Mucosa of rectum (tissue), 2 donors: Measurements from ENCODE around the gene SLC38A6.

Experiments
- H3K27ac ChIP-seq, 2 donors: one replicate each; pipeline ENCODE4 v1.7.0; 2013; ENCODE audit warnings: inconsistent platforms in 2 of 2, low read depth in 2 of 2, low read length in 2 of 2
- H3K27me3 ChIP-seq, 2 donors: one replicate each; pipeline ENCODE4 v1.7.0; 2013; ENCODE audit warnings: low read length in 2 of 2; ENCODE audit not compliant: control insufficient read depth in 2 of 2, insufficient read depth in 2 of 2
- H3K36me3 ChIP-seq, 2 donors: one replicate each; pipeline ENCODE4 v1.7.0; 2013; ENCODE audit warnings: low read length in 2 of 2; ENCODE audit not compliant: control insufficient read depth in 2 of 2, insufficient read depth in 2 of 2
- H3K4me1 ChIP-seq, 2 donors: one replicate each; pipeline ENCODE4 v1.7.0; 2013; ENCODE audit warnings: low read length in 2 of 2, mild to moderate bottlenecking in 1 of 2; ENCODE audit not compliant: control insufficient read depth in 2 of 2, insufficient read depth in 2 of 2
- H3K4me3 ChIP-seq, 2 donors: one replicate each; pipeline ENCODE4 v1.7.0; 2013; ENCODE audit warnings: low read length in 2 of 2
- H3K9ac ChIP-seq, 2 donors: one replicate each; pipeline ENCODE4 v1.7.0; 2013; ENCODE audit warnings: low read length in 2 of 2, low read depth in 1 of 2, mild to moderate bottlenecking in 1 of 2
- H3K9me3 ChIP-seq, 2 donors: one replicate each; pipeline ENCODE4 v1.7.0; 2013; ENCODE audit warnings: low read length in 2 of 2; ENCODE audit not compliant: control insufficient read depth in 2 of 2
- donor health status: healthy.
- donor health status: Normal muscosa, but diverticular disease.

The SLC38A6 gene

DNA sequence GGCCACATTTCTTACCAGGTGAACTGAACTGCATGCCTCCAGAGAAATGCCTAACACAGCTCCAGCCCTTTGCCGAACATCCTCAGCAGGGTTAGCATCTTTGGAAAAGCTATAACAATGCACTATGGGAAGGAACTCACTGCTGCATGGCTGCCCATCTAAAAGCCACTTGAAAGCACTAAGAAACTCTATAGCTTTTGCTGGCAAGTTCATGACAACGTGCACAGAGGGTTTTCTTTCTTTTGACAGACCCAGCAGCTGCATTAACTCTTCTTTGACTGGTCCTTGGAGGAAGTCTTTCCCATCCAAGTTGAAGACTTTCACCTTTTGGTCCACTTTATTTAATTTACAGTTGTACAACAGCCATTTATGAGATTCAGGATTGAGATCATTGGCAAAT, 5.5 kb upstream of the SLC38A6 start:
- Histone ChIP-seq H3K9ac (no peak overlapping the region), H3K27ac (no peak overlapping the region), H3K4me3 (no peak overlapping the region), H3K36me3 (peaks cover 7 to 10% of the 10 kb centered on the region in 2 donors), H3K27me3 (no peaks in the 10 kb centered on the region), H3K4me1 (peaks cover 6% of the 10 kb centered on the region in 2 donors), H3K9me3 (no peaks in the 10 kb centered on the region)

DNA sequence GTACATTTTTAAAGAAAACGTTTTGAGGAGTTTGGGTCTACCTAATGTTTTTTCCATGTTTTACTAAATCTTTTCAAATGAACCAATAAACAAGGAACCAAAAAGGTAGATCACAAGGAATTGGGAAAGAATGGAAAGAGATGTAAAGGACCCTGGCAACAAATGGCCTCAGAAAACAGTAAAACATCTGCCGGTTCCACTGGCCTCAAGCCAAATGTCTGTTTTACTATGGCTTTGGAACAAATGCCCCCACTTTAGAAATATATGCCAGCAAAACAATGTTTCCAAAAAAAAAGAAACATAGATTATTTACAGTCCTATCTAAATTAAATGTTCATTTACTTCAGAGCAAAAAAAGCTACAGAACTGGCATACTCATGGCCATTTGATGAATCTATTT, 3.2 kb upstream of the SLC38A6 start:
- H3K4me1 ChIP-seq: peaks cover 12 to 13% of the 10 kb centered on the region in 2 donors
- no peak overlapping the region for H3K9ac ChIP-seq
- H3K36me3 ChIP-seq: peaks cover 7 to 10% of the 10 kb centered on the region in 2 donors

DNA sequence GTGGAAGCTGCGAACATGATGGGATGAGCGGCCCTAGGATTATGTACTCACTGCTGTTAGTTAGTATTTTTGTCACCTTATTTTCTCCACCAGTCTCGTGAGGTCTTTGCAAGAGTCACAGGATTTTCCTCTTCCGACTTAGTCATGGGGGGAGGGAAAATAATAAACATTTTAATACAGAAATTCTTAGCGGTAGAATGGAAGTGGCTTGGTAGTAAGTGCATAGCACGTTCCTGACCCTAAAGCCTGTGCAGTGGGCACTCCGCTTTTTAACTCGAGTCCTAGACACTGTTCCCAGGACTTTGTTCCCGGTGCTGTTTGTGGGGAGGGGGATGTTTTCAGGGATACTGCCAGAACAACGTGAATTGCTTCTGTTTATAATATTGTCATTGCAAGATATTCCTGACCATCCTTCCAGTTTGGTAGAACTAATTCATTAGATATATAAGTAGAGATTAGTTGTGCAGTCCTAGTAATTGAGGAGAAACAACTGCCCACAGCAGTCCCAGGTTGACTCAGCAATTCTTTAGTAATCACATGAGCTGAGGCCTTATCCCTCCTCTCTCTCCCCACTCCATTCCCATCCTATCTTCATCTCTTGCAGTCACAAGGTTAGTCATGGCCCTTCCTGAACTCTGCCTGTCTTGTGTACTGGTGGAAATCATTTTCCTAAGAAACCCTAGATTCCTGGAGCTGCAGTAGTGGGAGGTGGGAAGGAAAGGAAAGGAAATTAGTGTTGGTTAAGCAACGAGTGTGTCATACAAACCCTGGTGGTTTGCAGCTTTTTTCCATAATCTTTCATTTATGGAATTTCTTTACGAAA, 799 bp downstream of the SLC38A6 start:
- Histone ChIP-seq H3K9ac (peak overlapping the region; percentile 82 to 88), H3K27me3 (no peaks in the 10 kb centered on the region), H3K27ac (peak overlapping the region in 1 of 2 donors; percentile 84), H3K4me1 (peaks cover 12 to 13% of the 10 kb centered on the region in 2 donors), H3K4me3 (peak overlapping the region; percentile 82 to 98), H3K9me3 (no peaks in the 10 kb centered on the region), H3K36me3 (peaks cover 3 to 5% of the 10 kb centered on the region in 2 donors)

More for the DNA sequence above, 3.2 kb upstream of the SLC38A6 start:
- no peaks in the 10 kb centered on the region for H3K9me3 ChIP-seq
- H3K27me3 ChIP-seq: no peaks in the 10 kb centered on the region
- H3K4me3 ChIP-seq: no peak overlapping the region
- H3K27ac ChIP-seq: no peak overlapping the region

DNA sequence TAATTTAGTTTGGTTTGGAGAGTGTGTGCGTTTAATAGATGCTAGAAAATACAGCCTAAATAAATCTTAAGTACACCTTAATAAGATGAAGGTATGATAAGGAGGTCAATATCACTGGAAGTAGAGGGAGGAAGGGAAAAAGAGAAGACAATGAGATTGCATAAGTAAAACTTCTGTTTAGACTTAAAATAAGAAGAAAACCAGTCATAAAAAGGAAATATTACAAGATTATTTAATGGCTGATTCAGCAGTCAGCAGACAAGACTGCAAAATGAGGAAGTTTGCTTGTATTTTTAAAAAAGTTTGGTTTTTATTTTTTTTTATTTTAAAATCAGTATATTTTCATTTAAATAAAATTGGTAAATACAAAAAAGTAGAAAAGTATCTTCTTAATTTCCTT, 3.2 kb downstream of the SLC38A6 start:
- Histone ChIP-seq H3K27me3 (no peaks in the 10 kb centered on the region), H3K27ac (no peak overlapping the region), H3K36me3 (peaks cover 3 to 5% of the 10 kb centered on the region in 2 donors), H3K4me3 (no peak overlapping the region), H3K9me3 (no peaks in the 10 kb centered on the region), H3K9ac (no peak overlapping the region), H3K4me1 (peaks cover 12 to 13% of the 10 kb centered on the region in 2 donors)

DNA sequence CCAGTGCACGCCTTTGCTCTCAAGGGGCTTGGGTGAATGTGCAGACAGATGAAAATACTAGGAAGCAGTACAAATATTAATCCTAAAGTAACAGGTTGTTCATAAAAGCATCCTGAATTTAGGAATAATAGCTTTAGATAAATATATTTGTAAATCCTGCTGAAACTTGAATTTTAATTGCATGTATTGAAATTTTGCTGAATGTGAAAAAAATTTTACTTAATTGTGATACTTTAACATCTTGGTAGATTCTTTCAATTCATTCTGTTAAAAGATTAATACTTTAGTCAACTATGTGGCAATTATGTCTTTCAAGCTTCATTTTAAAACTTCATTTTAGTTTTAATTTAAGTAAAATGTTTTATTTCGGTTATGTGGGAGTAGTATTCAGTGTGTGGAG, 5.5 kb downstream of the SLC38A6 start:
- no peak overlapping the region for H3K9ac ChIP-seq
- no peaks in the 10 kb centered on the region for H3K27me3 ChIP-seq
- peaks cover 5 to 7% of the 10 kb centered on the region in 2 donors for H3K4me1 ChIP-seq
- H3K27ac ChIP-seq: no peak overlapping the region
- H3K9me3 ChIP-seq: no peaks in the 10 kb centered on the region
- peaks cover 5% of the 10 kb centered on the region in 2 donors for H3K36me3 ChIP-seq
- H3K4me3 ChIP-seq: no peak overlapping the region

DNA sequence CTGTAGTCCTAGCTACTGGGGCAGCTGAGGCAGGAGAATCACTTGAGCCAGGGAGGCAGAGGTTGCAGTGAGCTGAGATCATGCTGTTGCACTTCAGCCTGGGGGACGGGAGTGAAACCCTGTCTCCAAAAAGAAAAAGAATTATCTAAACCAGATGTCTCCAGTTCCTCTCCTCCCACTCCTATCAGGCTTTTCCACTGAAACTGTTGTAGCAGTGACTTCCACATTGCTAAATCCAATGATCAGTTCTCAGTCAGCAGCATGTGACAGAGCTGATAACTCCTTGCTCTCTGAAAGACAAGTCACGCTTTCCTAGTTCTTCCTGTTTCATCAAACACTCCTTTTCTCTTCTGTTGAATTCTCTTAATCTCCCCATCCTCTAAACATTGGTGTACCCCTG, 8.6 kb downstream of the SLC38A6 start:
- no peak overlapping the region for H3K9ac ChIP-seq
- no peaks in the 10 kb centered on the region for H3K4me1 ChIP-seq
- peaks cover 7 to 12% of the 10 kb centered on the region in 2 donors for H3K36me3 ChIP-seq
- H3K4me3 ChIP-seq: no peak overlapping the region
- H3K9me3 ChIP-seq: no peaks in the 10 kb centered on the region
- H3K27me3 ChIP-seq: no peaks in the 10 kb centered on the region
- H3K27ac ChIP-seq: no peak overlapping the region

DNA sequence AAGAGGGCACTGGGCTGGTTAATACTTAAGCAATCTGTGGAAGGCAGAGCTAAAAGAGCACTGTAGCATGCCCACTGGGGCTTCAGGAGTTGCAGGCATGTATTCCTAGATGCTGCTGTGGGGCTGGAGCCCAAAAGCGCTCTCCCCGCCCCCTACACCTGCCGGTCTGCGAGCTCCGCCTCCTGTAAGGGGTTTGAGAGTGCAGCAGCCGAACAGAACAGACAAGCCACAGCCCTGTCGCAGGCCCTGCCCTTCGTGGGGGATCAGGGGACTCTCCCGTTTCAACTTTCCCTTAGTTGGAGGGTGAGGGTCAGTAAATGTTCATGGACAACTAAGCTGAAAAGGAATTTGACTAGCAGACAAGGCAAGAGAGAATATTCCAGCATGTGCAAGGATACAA, 17.6 kb downstream of the SLC38A6 start:
- Histone ChIP-seq H3K36me3 (no peaks in the 10 kb centered on the region), H3K4me1 (no peaks in the 10 kb centered on the region), H3K4me3 (no peak overlapping the region), H3K27ac (no peak overlapping the region), H3K27me3 (no peaks in the 10 kb centered on the region), H3K9ac (no peak overlapping the region), H3K9me3 (no peaks in the 10 kb centered on the region)

DNA sequence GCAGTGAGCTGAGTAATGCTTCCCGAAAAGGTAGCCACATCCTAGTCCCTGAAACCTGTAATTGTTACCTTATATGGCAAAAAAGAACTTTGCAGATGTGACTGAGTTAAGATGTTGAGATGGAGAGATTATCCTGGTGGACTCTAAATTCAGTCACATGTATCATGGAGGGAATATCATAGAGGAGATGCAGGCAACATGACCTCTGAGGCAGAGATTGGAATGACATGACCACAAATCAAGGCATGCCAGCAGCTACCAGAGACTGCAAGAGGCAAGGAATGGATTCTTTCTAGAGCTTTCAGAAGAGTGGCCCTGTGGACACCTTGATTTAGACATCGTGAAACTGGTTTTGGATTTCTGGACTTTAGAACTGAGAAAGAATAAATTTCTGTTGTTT, 18.5 kb downstream of the SLC38A6 start:
- Histone ChIP-seq H3K36me3 (no peaks in the 10 kb centered on the region), H3K9ac (no peak overlapping the region), H3K4me1 (no peaks in the 10 kb centered on the region), H3K9me3 (no peaks in the 10 kb centered on the region), H3K27me3 (no peaks in the 10 kb centered on the region), H3K27ac (no peak overlapping the region), H3K4me3 (no peak overlapping the region)

DNA sequence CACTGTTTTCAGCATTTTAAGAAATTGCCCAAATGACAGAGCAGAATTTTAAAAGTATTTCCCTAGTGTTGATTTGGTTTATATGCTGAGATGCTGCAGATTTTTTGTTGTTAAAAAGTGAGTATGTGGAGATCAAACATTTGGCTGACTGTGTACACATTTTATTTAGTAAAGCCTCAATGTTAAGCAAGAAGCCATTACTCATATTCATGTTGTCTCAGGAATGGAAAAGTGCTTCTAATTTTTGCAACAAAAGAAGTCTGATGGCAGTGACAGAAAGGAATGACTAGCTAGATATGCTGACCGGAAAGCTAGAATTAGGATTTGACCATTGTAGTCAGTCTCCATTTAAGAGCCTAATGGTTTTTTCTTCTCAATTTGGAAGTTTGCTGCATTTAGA, 22.5 kb downstream of the SLC38A6 start:
- no peak overlapping the region for H3K4me3 ChIP-seq
- H3K9me3 ChIP-seq: no peaks in the 10 kb centered on the region
- H3K27ac ChIP-seq: no peak overlapping the region
- H3K4me1 ChIP-seq: no peaks in the 10 kb centered on the region
- H3K27me3 ChIP-seq: no peaks in the 10 kb centered on the region
- H3K9ac ChIP-seq: no peak overlapping the region
- no peaks in the 10 kb centered on the region for H3K36me3 ChIP-seq

DNA sequence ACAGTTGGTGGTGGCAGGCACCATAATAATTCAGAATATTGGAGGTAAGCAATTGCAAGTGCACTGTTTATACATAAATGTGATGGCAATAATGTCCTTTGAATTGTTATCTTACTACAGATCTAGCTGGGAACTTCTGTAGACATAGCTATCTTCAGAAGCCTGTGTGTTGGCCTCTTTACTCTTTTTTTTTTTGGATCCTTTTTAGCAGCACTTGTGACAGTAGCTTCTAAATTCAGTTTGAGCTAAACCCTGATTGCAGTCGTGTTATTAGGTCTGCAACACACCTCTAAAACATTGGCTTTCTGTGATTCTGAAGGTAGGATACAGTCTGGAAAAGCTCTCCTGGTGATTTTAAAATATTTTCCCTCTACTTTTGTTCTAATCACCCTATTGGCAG, 38.5 kb downstream of the SLC38A6 start:
- Histone ChIP-seq H3K4me1 (no peaks in the 10 kb centered on the region), H3K4me3 (no peak overlapping the region), H3K9ac (no peak overlapping the region), H3K27me3 (no peaks in the 10 kb centered on the region), H3K9me3 (no peaks in the 10 kb centered on the region), H3K27ac (no peak overlapping the region), H3K36me3 (no peaks in the 10 kb centered on the region)
